GM19452 (cell line): Measurements from ENCODE around the gene HBG2.

Source experiments
- ATAC-seq: cut with Tn5 transposase; IDR thresholded peaks from one replicate; pipeline ENCODE4 v1.9.1; 2021; ENCODE audit not compliant: unreplicated experiment

Gene HBG2

DNA sequence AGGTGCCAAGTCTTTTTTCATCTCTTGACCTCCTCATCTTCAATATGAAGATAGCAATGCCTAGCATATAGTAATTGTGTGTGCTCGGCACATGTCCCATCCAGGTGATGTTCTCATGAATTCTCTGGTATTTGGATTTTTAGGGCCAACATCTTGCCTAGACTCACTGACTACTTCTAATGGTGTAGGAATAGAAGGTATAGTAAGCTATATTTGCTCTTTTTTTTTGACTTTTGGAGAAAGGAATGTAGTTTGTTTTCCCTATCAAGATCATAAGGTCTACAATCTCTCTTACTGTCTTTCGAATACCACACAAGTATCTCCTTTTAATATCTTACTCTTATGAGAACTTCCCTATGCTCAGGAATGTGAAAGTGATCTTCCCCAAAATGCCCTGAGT lies 23.5 kb downstream of the HBG2 start:
- no peak for ATAC-seq

DNA sequence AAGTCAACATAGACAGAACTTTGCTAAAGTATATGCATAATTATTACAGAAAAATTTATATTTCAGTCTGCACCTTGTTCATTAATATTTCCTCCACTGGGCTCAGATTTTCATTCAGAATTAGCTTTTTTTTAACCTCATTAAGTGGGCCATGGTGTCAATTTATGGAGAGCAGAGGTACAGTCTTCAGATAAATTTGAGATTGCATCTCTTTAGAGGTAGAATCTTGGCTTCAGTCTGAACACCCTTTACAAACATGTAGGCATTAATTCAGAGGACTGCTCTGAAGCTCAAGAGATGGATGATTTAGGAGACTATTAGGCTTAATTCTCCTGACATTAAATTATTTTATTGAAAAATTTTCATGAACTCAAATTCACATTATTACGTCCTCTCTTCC lies 24.3 kb downstream of the HBG2 start:
- no peak for ATAC-seq

GRCh38 chr11:5229796-5230195 lies 24.8 kb downstream of the HBG2 start:
- no peak for ATAC-seq

DNA sequence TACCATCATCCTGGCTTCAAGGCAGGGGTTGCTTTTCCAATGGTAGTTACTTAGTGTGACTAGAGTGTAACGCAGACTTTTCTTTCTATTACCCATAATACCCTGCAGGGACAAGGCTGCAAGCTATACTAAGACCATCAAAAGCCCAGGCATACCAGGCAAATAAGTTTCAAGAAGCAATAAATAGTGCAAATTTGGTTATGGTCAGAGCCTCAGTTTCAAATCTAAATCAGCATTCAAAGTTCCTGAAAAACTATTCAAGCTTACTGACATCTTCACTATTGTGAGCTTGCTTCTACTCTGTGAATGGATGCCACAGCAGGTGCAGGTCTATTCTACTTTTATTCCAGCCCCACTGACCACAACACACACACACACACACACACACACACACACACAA lies 25.2 kb downstream of the HBG2 start:
- no peak for ATAC-seq

DNA sequence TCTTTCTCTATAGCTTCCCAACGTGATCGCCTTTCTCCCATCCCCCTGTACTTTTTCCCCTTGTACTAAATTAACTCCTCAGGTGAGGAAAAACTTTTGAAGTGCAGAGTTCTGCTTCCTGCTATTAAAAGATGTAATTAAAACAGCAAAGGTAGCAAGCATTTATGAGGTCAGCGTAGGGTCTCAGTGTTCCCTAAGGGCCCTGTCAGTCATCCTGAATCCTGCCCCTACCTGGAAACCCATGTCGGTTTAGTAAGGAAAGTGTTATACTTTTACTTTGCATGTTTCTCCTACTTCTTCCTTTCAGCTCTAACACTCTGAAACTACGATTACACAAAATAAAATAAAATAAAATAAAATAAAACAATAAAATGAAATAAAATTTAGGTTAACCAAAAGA lies 26.5 kb downstream of the HBG2 start:
- ATAC-seq, result no peak

DNA sequence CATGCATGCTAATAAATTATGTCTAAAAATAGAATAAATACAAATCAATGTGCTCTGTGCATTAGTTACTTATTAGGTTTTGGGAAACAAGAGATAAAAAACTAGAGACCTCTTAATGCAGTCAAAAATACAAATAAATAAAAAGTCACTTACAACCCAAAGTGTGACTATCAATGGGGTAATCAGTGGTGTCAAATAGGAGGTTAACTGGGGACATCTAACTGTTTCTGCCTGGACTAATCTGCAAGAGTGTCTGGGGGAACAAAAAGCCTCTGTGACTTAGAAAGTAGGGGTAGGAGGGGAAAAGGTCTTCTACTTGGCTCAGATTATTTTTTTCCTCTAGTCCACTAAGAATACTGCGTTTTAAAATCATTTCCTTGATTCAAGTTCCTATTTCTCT lies 26.9 kb downstream of the HBG2 start:
- ATAC-seq, result no peak

GRCh38 chr11:5226732-5227310 lies 27.8 kb downstream of the HBG2 start, which contains the start of gene HBB:
Gene HBB (minus strand): TSS chr11:5227071. CDS start chr11:5227021, 50 bp downstream.
- ATAC-seq, result no peak

- ATAC-seq, result no peak
Measured at GRCh38 chr11:5225480-5225871, 29.1 kb downstream of the HBG2 start.

- ATAC-seq, result no peak
Measured at GRCh38 chr11:5224538-5225479, 29.8 kb downstream of the HBG2 start.

- no peak for ATAC-seq
Measured at GRCh38 chr11:5223686-5224085, 30.9 kb downstream of the HBG2 start.

GRCh38 chr11:5223146-5223545 lies 31.4 kb downstream of the HBG2 start:
- ATAC-seq, result no peak

DNA sequence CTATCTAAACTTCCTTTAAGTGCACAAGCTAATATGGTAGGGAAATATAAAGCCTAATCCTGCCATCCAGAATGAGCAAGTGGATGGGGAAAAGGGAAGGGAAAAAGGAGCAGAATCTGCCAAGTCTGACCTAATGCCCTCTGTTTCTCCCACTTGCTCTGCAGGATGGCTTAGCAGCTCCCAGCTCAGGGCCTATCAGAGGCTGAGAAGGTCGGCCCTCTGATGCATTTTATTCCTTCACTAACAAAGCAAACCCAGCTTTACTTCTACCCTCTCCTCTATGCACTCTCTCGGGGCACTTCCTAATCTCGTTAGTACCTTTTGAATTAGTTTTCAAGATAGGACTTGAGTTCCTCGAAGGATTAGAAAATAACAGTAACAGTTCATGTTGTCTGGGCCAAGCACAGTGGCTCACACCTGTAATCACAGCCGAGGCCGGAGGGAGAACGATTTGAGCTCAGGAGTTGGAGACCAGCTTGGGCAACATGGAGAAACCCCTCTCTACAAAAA lies 44.1 kb downstream of the HBG2 start:
- ATAC-seq, result no peak

DNA sequence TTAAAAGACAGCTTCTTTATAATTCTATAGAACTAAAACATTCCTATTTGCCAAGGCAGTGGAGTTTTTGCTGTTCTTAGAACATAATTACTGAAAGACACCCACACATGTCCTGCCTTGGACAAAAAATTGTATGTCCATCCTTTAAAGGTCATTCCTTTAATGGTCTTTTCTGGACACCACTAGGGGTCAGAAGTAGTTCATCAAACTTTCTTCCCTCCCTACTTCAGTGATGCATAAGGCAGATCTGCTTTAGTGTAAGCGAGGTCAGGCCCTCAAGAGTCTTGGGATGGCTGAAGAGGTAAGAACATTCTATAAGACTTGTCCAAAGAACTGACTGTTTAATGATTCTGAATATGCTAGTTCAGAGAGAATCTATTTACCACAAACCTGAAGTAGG lies 49.8 kb downstream of the HBG2 start:
- ATAC-seq, result peak; percentile 60

DNA sequence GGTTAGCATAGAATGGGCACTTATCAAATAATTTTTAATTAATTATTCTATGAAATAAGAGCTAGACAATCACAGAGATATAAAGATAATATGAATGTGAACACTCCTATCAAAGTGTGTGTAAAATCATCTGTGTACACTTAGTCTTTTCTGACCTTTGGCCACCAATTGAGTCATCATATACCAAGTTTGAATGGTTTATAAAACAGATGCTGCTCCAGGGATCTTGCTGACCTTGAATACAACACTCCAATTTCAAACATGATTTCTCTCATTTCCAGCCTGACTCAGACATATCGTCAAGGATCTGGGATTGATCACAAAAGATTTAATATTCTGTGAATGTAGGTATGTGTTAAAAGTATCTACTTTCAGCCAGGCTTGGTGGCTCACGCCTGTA lies 51.2 kb downstream of the HBG2 start:
- no peak for ATAC-seq
